HFF-Myc (cell line): ENCODE results near the gene ISCA2.

Experiments
- DNase-seq: peaks from one replicate; pipeline ENCODE4 v3.0.0-alpha.2; 2011; ENCODE audit warnings: low read depth; ENCODE audit errors: extremely low read depth
- H3K4me3 ChIP-seq: replicated peaks from 2 replicates; pipeline ENCODE4 v1.5.1; 2011; ENCODE audit warnings: low read depth, mild to moderate bottlenecking, control low read depth, low read length
- CTCF ChIP-seq: IDR thresholded peaks from 2 replicates; pipeline ENCODE4 v1.5.1; 2012; ENCODE audit warnings: mild to moderate bottlenecking, low read depth, low read length, control low read depth; ENCODE audit errors: missing control alignments

Gene ISCA2

GRCh38 chr14:74469548-74470518 lies 23.7 kb upstream of the ISCA2 start:
- no peak overlapping the region for H3K4me3 ChIP-seq
- no peak for DNase-seq
- no peak for TF ChIP-seq CTCF

- DNase-seq = no peak
- TF ChIP-seq CTCF = no peak
- no peak overlapping the region for H3K4me3 ChIP-seq
Observed at GRCh38 chr14:74472601-74473000, 21.0 kb upstream of the ISCA2 start.

- TF ChIP-seq CTCF = no peak
- DNase-seq = no peak
- no peak overlapping the region for H3K4me3 ChIP-seq
Observed at GRCh38 chr14:74474376-74474775, 19.2 kb upstream of the ISCA2 start.

GRCh38 chr14:74475678-74476077 lies 17.9 kb upstream of the ISCA2 start:
- DNase-seq = no peak
- H3K4me3 ChIP-seq = no peak overlapping the region
- no peak for TF ChIP-seq CTCF

- TF ChIP-seq CTCF = no peak
- no peak overlapping the region for H3K4me3 ChIP-seq
- no peak for DNase-seq
Observed at GRCh38 chr14:74476107-74476506, 17.5 kb upstream of the ISCA2 start.

- no peak for TF ChIP-seq CTCF
- no peak for DNase-seq
- no peak overlapping the region for H3K4me3 ChIP-seq
Observed at GRCh38 chr14:74476607-74477006, 17.0 kb upstream of the ISCA2 start.
